Neural cell (in vitro differentiated cells): ENCODE results near the gene NBPF26.
"Not testable (repeated sequence)": the region's sequence is repeated elsewhere in the genome, so short reads cannot be mapped to it uniquely, and the experiment has no call there.

Experiments used
- CTCF ChIP-seq: fragments of 450-650 bp; IDR thresholded peaks from 2 replicates; pipeline ENCODE4 v1.5.1; 2014; ENCODE audit warnings: antibody characterized with exemption, mild to moderate bottlenecking, moderate library complexity; ENCODE audit not compliant: poor library complexity, severe bottlenecking
- EP300 ChIP-seq: fragments of 450-650 bp; conservative IDR thresholded peaks from 2 replicates; pipeline ENCODE4 v1.6.1; 2014; ENCODE audit warnings: antibody characterized with exemption, mild to moderate bottlenecking, moderate library complexity; ENCODE audit not compliant: poor library complexity, severe bottlenecking
- EZH2 ChIP-seq: fragments of 200-600, 300-800 bp; shearing (Covaris generic), sonication (generic); IDR thresholded peaks from 2 replicates; pipeline ENCODE4 v1.6.1; 2014; ENCODE audit warnings: antibody characterized with exemption, low read length, borderline replicate concordance, mild to moderate bottlenecking; ENCODE audit not compliant: insufficient read depth, poor library complexity, severe bottlenecking
- MXI1 ChIP-seq: fragments of 450-650 bp; conservative IDR thresholded peaks from 2 replicates; pipeline ENCODE4 v1.6.1; 2014; ENCODE audit warnings: antibody characterized with exemption, mild to moderate bottlenecking; ENCODE audit not compliant: poor library complexity, severe bottlenecking
- POLR2AphosphoS5 ChIP-seq: IDR thresholded peaks from 2 replicates; pipeline ENCODE4 v1.6.1; 2012
- RAD21 ChIP-seq: fragments of 450-650 bp; conservative IDR thresholded peaks from 2 replicates; pipeline ENCODE4 v1.6.1; 2014; ENCODE audit warnings: antibody characterized with exemption, mild to moderate bottlenecking, moderate library complexity
- REST ChIP-seq: IDR thresholded peaks from 2 replicates; pipeline ENCODE4 v1.6.1; 2012; ENCODE audit warnings: borderline replicate concordance
- SMC3 ChIP-seq: fragments of 450-650 bp; conservative IDR thresholded peaks from 2 replicates; pipeline ENCODE4 v1.6.1; 2014; ENCODE audit warnings: antibody characterized with exemption, mild to moderate bottlenecking, moderate library complexity; ENCODE audit not compliant: poor library complexity
- TAF1 ChIP-seq: IDR thresholded peaks from 2 replicates; pipeline ENCODE4 v1.6.1; 2012; ENCODE audit warnings: low read depth

DNA sequence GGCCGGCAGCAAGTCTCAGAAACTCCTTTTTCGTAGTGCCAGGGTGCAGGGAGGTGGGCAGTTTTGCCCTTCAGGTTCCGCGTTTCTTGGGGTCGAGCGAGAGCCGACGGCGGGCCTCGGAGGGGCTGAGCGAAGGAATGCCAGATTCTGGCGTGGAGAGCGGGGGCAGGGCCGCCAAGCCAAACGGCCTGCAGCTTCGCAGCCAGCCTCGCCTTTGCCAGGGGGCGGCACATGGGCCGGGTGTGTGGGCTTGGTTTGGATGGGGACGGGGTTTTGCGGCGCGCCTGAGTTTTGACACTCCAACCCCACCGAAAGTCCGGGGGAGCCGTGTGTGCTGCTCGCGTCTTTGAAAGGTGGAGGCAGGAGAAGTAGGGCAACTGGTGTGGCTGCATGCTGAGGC lies 762 bp downstream of the NBPF26 start:
- TF ChIP-seq CTCF, SMC3, EP300, TAF1, POLR2AphosphoS5, REST, MXI1, RAD21, EZH2: not testable (repeated sequence)
